HepG2 (cell line): Measurements from ENCODE around the gene EIF4G1. TPM values are rescaled to one million over a fixed set of nuclear protein-coding genes. Genes with fewer than 3 reads are reported as not detected.
"Not testable (repeated sequence)": the region's sequence is repeated elsewhere in the genome, so short reads cannot be mapped to it uniquely, and the experiment has no call there.

ENCODE experiments used
- ATAC-seq: fragments of 200-7000 bp; cut with Tn5 transposase; 3 replicates; pipeline ENCODE4 v1.9.1; 2020; ENCODE audit warnings: mild to moderate bottlenecking, moderate library complexity
- BruUV-seq: library from RNA; stranded (reverse); fragments of 400-500 nt; replicated peaks from 2 replicates; lab custom pipeline; 2021; lab: Mats Ljungman, UMichigan
- CTCF ChIA-PET: fragments of 300-600 bp; formaldehyde crosslinking; extraction: SDS; loops from one replicate; lab custom pipeline; 2021; ENCODE audit warnings: low total read pairs, inconsistent platforms, low intra/inter-chr PET ratio; lab: Yijun Ruan, JAX
- POLR2A ChIA-PET: fragments of 350-600 bp; sonication (Branson Sonifier 250); formaldehyde crosslinking; loops from one replicate; lab custom pipeline; 2020; ENCODE audit warnings: antibody characterized with exemption, inconsistent platforms; lab: Yijun Ruan, JAX
- DNase-seq: peaks from one replicate; pipeline ENCODE4 v3.0.0-alpha.2; 2015; ENCODE audit warnings: low spot score
- FAIRE-seq: peaks from 3 replicates; lab custom pipeline; 2011; peaks lifted over from hg19 to GRCh38; lab: Jason Lieb, UNC
- H2AFZ ChIP-seq: one replicate; pipeline ENCODE4 v1.6.1; 2011; ENCODE audit warnings: low read length, inconsistent platforms
- H3K27ac ChIP-seq: fragments of 300-600 bp; 3 replicates; pipeline ENCODE4 v1.8.0; 2011; ENCODE audit warnings: mixed run types, mild to moderate bottlenecking, mixed read lengths, low read length, inconsistent platforms; ENCODE audit not compliant: insufficient read depth; ENCODE audit errors: extremely low read length
- H3K27me3 ChIP-seq, 2 experiments: fragments of 200-600 bp in 1 of 2; 2 replicates in 1 of 2; 3 replicates in 1 of 2; pipeline versions ENCODE4 v1.6.0 to v1.8.0; 2011; ENCODE audit warnings: low read length in 2 of 2, mild to moderate bottlenecking in 2 of 2, moderate library complexity in 2 of 2, inconsistent platforms in 1 of 2; ENCODE audit not compliant: insufficient read depth in 2 of 2, control insufficient read depth in 1 of 2
- H3K36me3 ChIP-seq, 2 experiments: fragments of 200-600 bp in 1 of 2; replicated peaks in 1 of 2; 2 replicates in 1 of 2; 3 replicates in 1 of 2; pipeline versions ENCODE4 v1.5.1 to v1.8.0; 2011; ENCODE audit warnings: low read length in 2 of 2, inconsistent platforms in 1 of 2; ENCODE audit not compliant: insufficient read depth in 2 of 2, control insufficient read depth in 1 of 2
- H3K4me1 ChIP-seq: 2 replicates; pipeline ENCODE4 v1.5.1; 2012; ENCODE audit warnings: low read length, inconsistent platforms; ENCODE audit not compliant: insufficient read depth
- H3K4me2 ChIP-seq: 2 replicates; pipeline ENCODE4 v1.6.0; 2011; ENCODE audit warnings: low read depth, low read length, inconsistent platforms
- H3K4me3 ChIP-seq, 3 experiments: fragments of 200-600 bp in 1 of 3; sonication (generic), shearing (Covaris generic) in 1 of 3; replicated peaks in 1 of 3; 2 replicates each; pipeline ENCODE4 v1.5.1; 2011 to 2016; ENCODE audit warnings: low read length in 3 of 3, inconsistent platforms in 2 of 3, low read depth in 2 of 3, mild to moderate bottlenecking in 2 of 3, control low read depth in 1 of 3, mixed read lengths in 1 of 3; ENCODE audit not compliant: insufficient read depth in 1 of 3
- H3K79me2 ChIP-seq: one replicate; pipeline ENCODE4 v1.6.1; 2011; ENCODE audit warnings: low read length, inconsistent platforms; ENCODE audit not compliant: insufficient read depth
- H3K9ac ChIP-seq: 2 replicates; pipeline ENCODE4 v1.6.0; 2011; ENCODE audit warnings: mild to moderate bottlenecking, low read depth, low read length, inconsistent platforms; ENCODE audit not compliant: insufficient read depth
- H3K9me3 ChIP-seq: 2 replicates; pipeline ENCODE4 v1.5.1; 2012; ENCODE audit warnings: mild to moderate bottlenecking, low read length
- H4K20me1 ChIP-seq: 2 replicates; pipeline ENCODE4 v1.6.0; 2011; ENCODE audit warnings: inconsistent platforms, mild to moderate bottlenecking, low read length, moderate library complexity; ENCODE audit not compliant: insufficient read depth
- BORCS8-MEF2B ChIP-seq: sonication (generic); formaldehyde crosslinking; IDR thresholded peaks from 2 replicates; pipeline ENCODE4 v1.8.0; 2022; ENCODE audit warnings: mild to moderate bottlenecking, missing genetic modification reagents
- HNRNPH1 ChIP-seq: fragments of 200-400 bp; formaldehyde crosslinking; optimal IDR thresholded peaks from 2 replicates; pipeline ENCODE3; 2017; ENCODE audit warnings: mild to moderate bottlenecking, low read depth, low read length
- JUND ChIP-seq: sonication (generic); formaldehyde crosslinking; IDR thresholded peaks from 2 replicates; pipeline ENCODE4 v1.8.0; 2022; ENCODE audit warnings: mild to moderate bottlenecking, missing genetic modification reagents
- ZNF12 ChIP-seq: sonication (generic); formaldehyde crosslinking; IDR thresholded peaks from 2 replicates; pipeline ENCODE4 v1.5.0; 2020; ENCODE audit warnings: missing genetic modification reagents
- ZNF597 ChIP-seq: sonication (generic); formaldehyde crosslinking; IDR thresholded peaks from 2 replicates; pipeline ENCODE4 v1.5.0; 2020; ENCODE audit warnings: missing genetic modification reagents
- WGBS: methylation state at CpG from one replicate; pipeline ENCODE4 v1.1.6; 2017; ENCODE audit warnings: low lambda C conversion rate; 5-methylcytosine and 5-hydroxymethylcytosine counted together
- in situ Hi-C: cut with HindIII; loops from 2 replicates; pipeline ENCODE4 v1.10.0; 2017; ENCODE audit warnings: low pct_unique_long_range_greater_than_20kb; ENCODE audit not compliant: extremely low pct_ligation_motif_present
- intact Hi-C: fragments of 100-400 bp; cut with micrococcal nuclease; formaldehyde crosslinking; loops from one replicate; pipeline ENCODE4 v1.10.0; 2022; ENCODE audit not compliant: unreplicated experiment
- polyA plus RNA-seq, 8 experiments: library from polyadenylated mRNA; depleted of rRNA in 3 of 8; stranded (reverse) in 7 of 8; unstranded in 1 of 8; fragments of >200 nt; fragmentation: Illumina TruSeq in 4 of 8; extraction: Trizol in 4 of 8; gene quantifications; 2 replicates each; pipeline versions ENCODE4 v1.2.1 to v1.2.3, GENCODE V29; 2011 to 2016; ENCODE audit warnings: low read depth in 4 of 8, missing spikeins in 1 of 8, mixed read lengths in 1 of 8; ENCODE audit not compliant: insufficient read depth in 1 of 8
- total RNA-seq, 5 experiments: library from RNA; depleted of rRNA; stranded (reverse); fragments of >200 nt; fragmentation: Illumina TruSeq; extraction: Trizol; gene quantifications; 2 replicates each; pipeline ENCODE4 v1.2.3, GENCODE V29; 2016; ENCODE audit warnings: low read depth in 1 of 5

Gene EIF4G1
- total and polyA plus RNA-seq, 2 of the 13 experiments (the other 11 are each of a cell fraction or from before 2014, with no cell fraction given), result 208 to 213 TPM

- no peak for FAIRE-seq
- peaks cover 18% of the 10 kb centered on the region for H3K4me1 ChIP-seq
- peaks cover 15% of the 10 kb centered on the region; the same call in 1 of the 2 replicates for H4K20me1 ChIP-seq
- POLR2A ChIA-PET, result interaction anchor here (1.5 kb wide), 1 partner anchor 23 kb away, joined by 3 read pairs; no protein-coding TSS in a partner anchor
- no peak overlapping the region for H3K9ac ChIP-seq
- TF ChIP-seq HNRNPH1 (no peak), ZNF12 (CRISPR knock-in tag) (no peak), JUND (CRISPR knock-in tag) (no peak), ZNF597 (CRISPR knock-in tag) (no peak), BORCS8-MEF2B (CRISPR knock-in tag) (no peak)
- H3K4me3 ChIP-seq, result no peak overlapping the region
- no peak for ATAC-seq
- H3K27me3 ChIP-seq, result no peaks in the 10 kb centered on the region; a peak in 1 of 5 replicates
- H3K9me3 ChIP-seq, result no peaks in the 10 kb centered on the region
- H3K36me3 ChIP-seq, result peaks cover 8 to 22% of the 10 kb centered on the region in 2 experiments; a peak in 4 of 5 replicates
- WGBS, result 90% methylated on average over 8 of the region's 8 CpGs
- H3K27ac ChIP-seq, result no peak overlapping the region
- DNase-seq, result no peak
- intact Hi-C loops, result no loop called here
- in situ Hi-C loops, result no loop called here
- BruUV-seq, result no TSS peak
- H2AFZ ChIP-seq, result no peak overlapping the region
- H3K4me2 ChIP-seq, result no peak overlapping the region
- CTCF ChIA-PET, result no interaction called here
- H3K79me2 ChIP-seq, result peaks cover 14% of the 10 kb centered on the region
Observed at GRCh38 chr3:184339001-184339400, 24.6 kb downstream of the EIF4G1 start.

- ATAC-seq, intact Hi-C loops, CTCF ChIA-PET, H3K27ac ChIP-seq, H3K9ac ChIP-seq, FAIRE-seq, in situ Hi-C loops, H3K9me3 ChIP-seq, H3K27me3 ChIP-seq, H2AFZ ChIP-seq, H3K4me2 ChIP-seq, BruUV-seq, H3K4me3 ChIP-seq, H4K20me1 ChIP-seq, DNase-seq: not testable (repeated sequence)
- H3K4me1 ChIP-seq, result peaks cover 18% of the 10 kb centered on the region
- POLR2A ChIA-PET, result interaction anchor here (1.5 kb wide), 1 partner anchor 23 kb away, joined by 3 read pairs; no protein-coding TSS in a partner anchor
- WGBS, result 96% methylated on average over 19 of the region's 19 CpGs
- peaks cover 6 to 16% of the 10 kb centered on the region in 2 experiments; a peak in 4 of 5 replicates for H3K36me3 ChIP-seq
- H3K79me2 ChIP-seq, result peaks cover 14% of the 10 kb centered on the region
Observed at GRCh38 chr3:184339451-184340135, 25.2 kb downstream of the EIF4G1 start.
